Stimulated activated CD8-positive, alpha-beta memory T cell treated with anti-CD3 and anti-CD28 coated beads, Interleukin-4, amount 100 ng/mL, for 48 hours (primary cell): ENCODE results near the gene SLU7.

Source experiments
- DNase-seq: peaks from one replicate; pipeline ENCODE4 v3.0.0-alpha.2; 2020

The SLU7 gene

GRCh38 chr5:160363660-160364395 is 55.1 kb downstream of the SLU7 start:
- DNase-seq = no peak

DNA sequence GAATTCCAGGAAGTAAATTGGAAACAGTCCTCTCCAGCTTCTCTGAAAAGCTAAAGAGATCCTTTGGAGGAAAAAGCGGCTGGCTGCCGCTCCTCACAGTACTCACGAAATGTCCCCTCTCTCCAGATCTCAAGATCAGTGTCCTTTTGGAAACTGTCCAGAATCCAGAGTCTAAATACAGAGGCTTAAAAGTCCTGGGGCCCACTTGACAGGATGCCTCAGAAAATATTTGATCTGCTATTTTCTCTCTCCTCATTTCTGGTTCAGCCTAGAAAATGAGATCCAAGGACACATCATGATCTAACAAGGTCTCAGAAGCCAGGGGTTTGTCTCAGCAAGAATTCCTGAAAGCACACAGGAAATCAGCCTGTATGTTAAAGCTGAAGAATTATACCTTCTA is 55.7 kb downstream of the SLU7 start:
- DNase-seq = no peak

GRCh38 chr5:160361624-160362228 is 57.2 kb downstream of the SLU7 start:
- DNase-seq = no peak

- no peak for DNase-seq
Observed at GRCh38 chr5:160360310-160360709, 58.6 kb downstream of the SLU7 start.

- DNase-seq = no peak
Observed at GRCh38 chr5:160359816-160360215, 59.1 kb downstream of the SLU7 start.

DNA sequence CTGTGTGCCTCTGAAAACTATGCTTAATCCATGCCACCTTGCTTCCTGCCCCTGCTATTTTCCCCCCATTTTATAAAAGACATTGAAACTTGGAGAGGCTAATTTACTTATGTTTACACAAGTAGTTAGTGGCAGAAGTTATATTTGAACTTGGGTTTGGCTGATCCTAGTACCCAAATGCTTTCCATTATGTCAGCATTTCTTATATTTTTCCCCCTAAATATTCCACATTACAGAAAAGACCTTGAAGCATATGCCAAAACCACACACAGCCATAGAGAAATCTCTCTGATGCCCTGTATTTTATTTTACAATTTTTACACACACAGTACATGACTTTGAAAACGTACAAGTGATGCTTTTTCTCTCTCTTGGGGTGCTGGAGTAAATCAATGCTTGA is 59.6 kb downstream of the SLU7 start:
- no peak for DNase-seq

GRCh38 chr5:160357861-160358411 is 60.9 kb downstream of the SLU7 start:
- no peak for DNase-seq

DNA sequence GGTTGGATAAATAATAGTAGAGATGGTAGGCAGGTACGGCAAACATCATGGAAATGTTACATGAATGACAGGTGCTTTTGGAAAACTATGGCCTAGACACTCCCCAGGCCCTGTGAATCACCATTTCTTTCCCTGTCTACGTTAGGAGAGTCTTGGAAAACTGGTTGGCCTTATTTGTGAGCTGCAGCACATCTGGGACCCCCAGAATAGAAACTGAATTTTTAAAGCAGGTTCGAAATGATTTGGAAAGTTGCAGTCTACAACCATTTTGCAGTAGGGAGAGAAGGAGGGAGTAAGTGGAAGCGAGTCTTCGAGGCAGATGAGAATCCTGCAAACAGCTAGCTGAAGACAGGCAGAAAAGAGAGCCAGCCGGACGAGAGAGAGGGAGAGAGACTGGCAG is 61.5 kb downstream of the SLU7 start:
- no peak for DNase-seq

DNA sequence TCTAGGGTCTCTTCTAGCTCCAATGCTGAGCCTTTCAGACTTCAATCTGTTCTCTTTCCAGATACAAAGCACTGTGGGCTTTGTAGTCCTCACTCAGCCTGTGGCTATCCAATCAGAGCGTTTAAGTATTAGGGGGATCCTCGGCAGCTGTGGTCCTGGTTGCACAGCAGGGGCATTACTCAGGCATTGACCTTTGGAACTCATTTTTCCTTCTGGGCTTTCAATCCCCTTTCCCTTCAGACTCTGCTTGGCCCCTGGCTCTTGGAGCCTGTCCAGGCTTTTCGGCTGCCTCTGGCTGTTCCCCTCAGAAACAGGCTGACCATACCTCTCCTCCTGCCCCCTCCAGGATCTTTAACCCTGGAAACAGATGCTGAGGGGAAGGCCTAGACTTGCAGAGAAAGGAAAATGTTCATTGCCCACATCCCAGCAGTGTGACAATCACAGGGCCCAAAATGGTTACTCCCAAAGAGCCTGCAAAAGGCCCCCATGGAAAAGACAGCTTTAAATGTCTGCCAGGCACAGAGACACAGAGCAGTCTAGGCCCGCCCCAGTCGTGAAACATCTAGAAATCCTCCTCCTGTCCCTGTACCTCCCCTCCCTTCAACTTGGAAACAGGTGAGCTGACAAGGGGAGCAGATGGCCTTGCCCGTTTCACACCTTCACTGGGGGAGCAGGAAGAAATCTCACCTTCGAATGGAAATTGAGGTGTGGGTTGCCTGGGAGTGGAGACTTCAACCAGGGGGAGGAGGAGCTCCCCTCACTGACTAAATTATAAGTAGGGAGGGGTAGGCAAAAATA is 62.1 kb downstream of the SLU7 start:
- no peak for DNase-seq

DNA sequence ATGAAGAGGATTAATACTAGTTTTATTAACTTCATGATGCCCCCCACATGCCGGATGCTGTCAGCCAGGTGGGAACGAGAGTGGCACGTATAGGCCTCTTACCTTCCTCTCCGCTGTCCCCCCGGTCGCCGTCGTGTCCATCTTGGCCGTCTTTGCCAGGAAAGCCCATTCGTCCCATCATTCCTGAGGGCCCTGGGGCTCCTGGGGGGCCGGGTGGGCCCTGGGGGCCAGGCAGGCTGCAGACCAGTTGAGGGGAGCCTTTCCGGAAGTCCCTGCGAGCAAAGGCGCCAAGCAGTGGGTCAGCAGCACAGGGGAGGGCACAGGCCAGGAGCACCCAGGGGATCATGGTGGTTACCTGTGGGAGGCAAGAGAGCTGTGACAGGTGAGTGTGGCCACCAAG is 64.2 kb downstream of the SLU7 start:
- no peak for DNase-seq

DNA sequence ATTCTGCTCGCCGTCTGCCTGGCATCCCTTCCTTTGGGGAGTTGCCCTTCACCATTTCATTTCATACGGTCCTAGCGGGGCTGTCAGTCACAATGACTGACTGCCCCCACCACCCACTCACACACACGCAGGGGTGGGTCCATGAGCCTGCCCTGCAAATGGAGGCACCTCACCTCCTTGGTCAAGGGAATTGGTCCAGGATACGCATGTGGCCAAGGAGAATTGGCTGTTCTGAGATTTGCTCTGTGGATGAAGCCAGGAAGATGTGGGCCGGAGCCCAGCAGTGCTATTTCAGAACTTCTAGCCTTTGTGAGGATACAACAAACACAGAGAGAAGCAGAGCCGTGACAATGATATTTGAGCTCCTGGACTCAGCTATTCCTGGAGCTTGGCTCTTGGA is 65.5 kb downstream of the SLU7 start:
- no peak for DNase-seq

DNA sequence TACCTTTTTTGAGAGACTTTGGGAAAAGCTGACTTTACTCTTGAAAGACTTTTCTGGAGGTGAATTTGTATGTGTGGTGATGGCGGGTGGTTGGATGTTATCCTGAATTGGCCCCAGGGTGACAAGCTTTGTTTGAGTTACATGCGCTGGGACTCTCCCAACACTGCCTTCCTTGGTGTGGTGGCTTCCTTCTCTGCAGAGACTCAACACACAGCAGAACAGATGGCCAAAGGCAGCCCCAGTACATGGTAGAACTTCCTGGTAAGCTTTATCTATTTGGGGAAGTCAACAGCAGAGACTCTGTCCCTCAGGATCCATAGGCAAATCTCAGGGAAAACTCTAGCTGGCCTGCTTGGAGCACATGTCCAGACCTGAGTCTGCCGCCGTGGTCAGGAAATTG is 66.6 kb downstream of the SLU7 start:
- no peak for DNase-seq
